Measurements from ENCODE around the gene OR4C5. TPM values are rescaled to one million over a fixed set of nuclear protein-coding genes. Genes with fewer than 3 reads are reported as not detected.

Gene OR4C5
- total and polyA plus RNA-seq, 4 donors: not detected

Other genes starting within 250 kb of the OR4C5 start
- not detected for gene OR4B1, start 149.7 kb downstream of the OR4C5 start, total RNA-seq
- gene OR4B1, start 149.7 kb downstream of the OR4C5 start, polyA plus RNA-seq: not detected
- gene OR4X2, start 121.4 kb downstream of the OR4C5 start, total RNA-seq: not detected
- gene OR4X2, start 121.4 kb downstream of the OR4C5 start, polyA plus RNA-seq: not detected
- not detected for gene OR4X1, start 102.6 kb downstream of the OR4C5 start, total RNA-seq
- not detected for gene OR4X1, start 102.6 kb downstream of the OR4C5 start, polyA plus RNA-seq
- not detected for gene OR4S1, start 60.2 kb downstream of the OR4C5 start, total RNA-seq
- not detected for gene OR4S1, start 60.2 kb downstream of the OR4C5 start, polyA plus RNA-seq
- gene OR4C3, start 41.5 kb downstream of the OR4C5 start, total RNA-seq: not detected
- not detected for gene OR4C3, start 41.5 kb downstream of the OR4C5 start, polyA plus RNA-seq
- gene OR4A47, start 122.3 kb upstream of the OR4C5 start, total RNA-seq: not detected
- gene OR4A47, start 122.3 kb upstream of the OR4C5 start, polyA plus RNA-seq: not detected